B cell (primary cell): ENCODE results near the gene CCKAR. TPM values are rescaled to one million over a fixed set of nuclear protein-coding genes. Genes with fewer than 3 reads are reported as not detected.

Source experiments
- ATAC-seq: fragments of 200-7000 bp; cut with Tn5 transposase; one replicate; pipeline ENCODE4 v1.10.0; 2021; ENCODE audit warnings: low read depth, mild to moderate bottlenecking, moderate number of reproducible peaks, moderate library complexity
- CTCF ChIA-PET: fragments of 350-600 bp; sonication (Branson Sonifier 250); formaldehyde crosslinking; loops from one replicate; lab custom pipeline; 2021; ENCODE audit warnings: antibody characterized with exemption, inconsistent platforms; lab: Charles Lee
- POLR2A ChIA-PET: fragments of 350-600 bp; sonication (Branson Sonifier 250); formaldehyde crosslinking; loops from one replicate; lab custom pipeline; 2021; ENCODE audit warnings: antibody characterized with exemption; lab: Charles Lee
- DNase-seq: peaks from one replicate; pipeline ENCODE4 v3.0.0; 2013
- H2AFZ ChIP-seq: 2 replicates; pipeline ENCODE4 v1.6.1; 2012; ENCODE audit warnings: mild to moderate bottlenecking, low read depth, low read length; ENCODE audit not compliant: insufficient read depth, poor library complexity, severe bottlenecking
- H3K27ac ChIP-seq, 2 donors: 1 replicate in 1 of 2; 2 replicates in 1 of 2; pipeline ENCODE4 v1.5.1; 2012 to 2013; ENCODE audit warnings: low read length in 2 of 2, mild to moderate bottlenecking in 2 of 2, moderate library complexity in 1 of 2
- H3K27me3 ChIP-seq, 4 experiments: fragments of 200-600 bp in 1 of 4; sonication (generic) in 1 of 4; replicated peaks in 1 of 4; 1 replicate in 2 of 4; 2 replicates in 2 of 4; pipeline versions ENCODE4 v1.6.1 to v1.7.0; 2013 to 2016; ENCODE audit warnings: low read length in 3 of 4, mild to moderate bottlenecking in 2 of 4, mixed read lengths in 1 of 4, moderate library complexity in 1 of 4; ENCODE audit not compliant: insufficient read depth in 4 of 4, control insufficient read depth in 3 of 4; ENCODE audit errors: control extremely low read depth in 1 of 4
- H3K36me3 ChIP-seq, 2 experiments: replicated peaks in 1 of 2; 1 replicate in 1 of 2; 2 replicates in 1 of 2; pipeline versions ENCODE4 v1.6.1 to v1.7.1; 2013; ENCODE audit warnings: low read length in 1 of 2; ENCODE audit not compliant: insufficient read depth in 2 of 2, control insufficient read depth in 1 of 2; ENCODE audit errors: control extremely low read depth in 1 of 2, extremely low read depth in 1 of 2
- H3K4me1 ChIP-seq, 2 donors: fragments of 200-600 bp in 1 of 2; sonication (generic) in 1 of 2; 1 replicate in 1 of 2; 2 replicates in 1 of 2; pipeline versions ENCODE4 v1.5.1 to v1.6.1; 2013 to 2017; ENCODE audit warnings: low read length in 2 of 2; ENCODE audit not compliant: control insufficient read depth in 2 of 2, insufficient read depth in 2 of 2
- H3K4me2 ChIP-seq: replicated peaks from 2 replicates; pipeline ENCODE3; 2012; ENCODE audit warnings: mild to moderate bottlenecking, low read depth, low read length; ENCODE audit not compliant: poor library complexity, severe bottlenecking
- H3K4me3 ChIP-seq, 5 experiments: fragments of 200-600 bp in 1 of 5; sonication (generic) in 1 of 5; 1 replicate in 3 of 5; 2 replicates in 2 of 5; pipeline versions ENCODE4 v1.5.1 to v1.7.0; 2011 to 2016; ENCODE audit warnings: low read length in 4 of 5, mild to moderate bottlenecking in 4 of 5, low read depth in 2 of 5, control low read depth in 1 of 5, moderate library complexity in 1 of 5; ENCODE audit not compliant: insufficient read depth in 1 of 5; ENCODE audit errors: control extremely low read depth in 1 of 5, extremely low read depth in 1 of 5
- H3K79me2 ChIP-seq: fragments of 200-600 bp; sonication (generic); one replicate; pipeline ENCODE4 v1.6.0; 2016; ENCODE audit warnings: low read length; ENCODE audit not compliant: control insufficient read depth, insufficient read depth
- H3K9ac ChIP-seq: fragments of 200-600 bp; sonication (generic); 2 replicates; pipeline ENCODE4 v1.6.1; 2017; ENCODE audit warnings: mild to moderate bottlenecking, low read length, moderate library complexity
- H3K9me3 ChIP-seq, 3 donors: one replicate each; pipeline versions ENCODE4 v1.6.1 to v1.7.1; 2013; ENCODE audit warnings: low read length in 2 of 3; ENCODE audit not compliant: control insufficient read depth in 2 of 3, insufficient read depth in 1 of 3; ENCODE audit errors: control extremely low read depth in 1 of 3
- H4K20me1 ChIP-seq: 2 replicates; pipeline ENCODE4 v1.6.0; 2012; ENCODE audit warnings: mild to moderate bottlenecking, low read length; ENCODE audit not compliant: insufficient read depth, control insufficient read depth, poor library complexity, severe bottlenecking
- H3K27ac Mint-ChIP-seq: one replicate; pipeline ENCODE4 v1.8.0; 2021; ENCODE audit warnings: mixed read lengths
- H3K27me3 Mint-ChIP-seq: one replicate; pipeline ENCODE4 v1.8.0; 2021; ENCODE audit warnings: mixed read lengths
- H3K4me1 Mint-ChIP-seq: one replicate; pipeline ENCODE4 v1.8.0; 2021; ENCODE audit warnings: mixed read lengths
- H3K4me3 Mint-ChIP-seq: one replicate; pipeline ENCODE4 v1.8.0; 2021; ENCODE audit warnings: mixed read lengths
- H3K9me3 Mint-ChIP-seq: one replicate; pipeline ENCODE4 v1.8.0; 2022; ENCODE audit warnings: mixed read lengths; ENCODE audit not compliant: insufficient read depth
- CTCF ChIP-seq: fragments of 200-600 bp; IDR thresholded peaks from one replicate; pipeline ENCODE4 v1.8.0; 2022; ENCODE audit warnings: antibody characterized with exemption, mild to moderate bottlenecking
- EZH2 ChIP-seq: IDR thresholded peaks from 2 replicates; pipeline ENCODE4 v1.6.1; 2012; ENCODE audit warnings: borderline replicate concordance, low read depth, mild to moderate bottlenecking, moderate library complexity, low read length; ENCODE audit not compliant: insufficient read depth, poor library complexity, severe bottlenecking
- WGBS: methylation state at CpG from one replicate; pipeline ENCODE4 v1.1.5; 2013; ENCODE audit warnings: missing lambda C conversion rate; ENCODE audit not compliant: insufficient coverage; 5-methylcytosine and 5-hydroxymethylcytosine counted together
- intact Hi-C: fragments of 100-400 bp; cut with micrococcal nuclease; formaldehyde crosslinking; loops from one replicate; pipeline ENCODE4 v1.10.0; 2022
- polyA plus RNA-seq: library from polyadenylated mRNA; depleted of rRNA; stranded (reverse); fragments of >200 nt; gene quantifications from 2 replicates; pipeline ENCODE4 v1.2.3, GENCODE V29; 2012
- total RNA-seq, 2 donors: library from RNA; stranded (reverse); fragments of 120-200 nt in 1 of 2; gene quantifications; 1 replicate in 1 of 2; 2 replicates in 1 of 2; pipeline versions ENCODE4 v1.2.3 to v1.2.4, GENCODE V29; 2013 to 2022

Gene CCKAR
- total and polyA plus RNA-seq, 2 donors (not counting 1 experiment from before 2014, with no cell fraction given): not detected

- Histone ChIP-seq H4K20me1 (no peaks in the 10 kb centered on the region), H3K79me2 (no peaks in the 10 kb centered on the region), H3K27ac (no peak overlapping the region), H3K9me3 (peaks cover 0 to 4% (median 0%) of the 10 kb centered on the region in 3 donors), H3K27me3 (peaks cover 0 to 10% (median 0%) of the 10 kb centered on the region in 4 experiments), H3K4me3 (no peak overlapping the region), H3K4me1 (no peaks in the 10 kb centered on the region), H3K9ac (no peak overlapping the region), H3K36me3 (no peaks in the 10 kb centered on the region), H3K4me2 (no peak overlapping the region), H2AFZ (no peak overlapping the region)
- WGBS: 100% methylated on average over 2 of the region's 3 CpGs
- POLR2A ChIA-PET: no interaction called here
- intact Hi-C loops: no loop called here
- H3K9me3 Mint-ChIP-seq: no peaks in the 10 kb centered on the region
- H3K27me3 Mint-ChIP-seq: peaks cover 26% of the 10 kb centered on the region
- DNase-seq (no peak), ATAC-seq (no peak)
- TF ChIP-seq CTCF (no peak), EZH2 (no peak)
- no peak overlapping the region for H3K4me3 Mint-ChIP-seq
- H3K4me1 Mint-ChIP-seq: no peaks in the 10 kb centered on the region
- H3K27ac Mint-ChIP-seq: no peak overlapping the region
- CTCF ChIA-PET: no interaction called here
Measured at GRCh38 chr4:26525136-26525770, 35.0 kb upstream of the CCKAR start.

GRCh38 chr4:26524011-26524410, 33.7 kb upstream of the CCKAR start:
- no peak for DNase-seq
- no peak overlapping the region for H3K9ac ChIP-seq
- H3K27me3 ChIP-seq: peaks cover 0 to 10% (median 0%) of the 10 kb centered on the region in 4 experiments
- ATAC-seq: no peak
- no peak overlapping the region for H3K4me3 ChIP-seq
- H3K27me3 Mint-ChIP-seq: peaks cover 29% of the 10 kb centered on the region
- no peaks in the 10 kb centered on the region for H3K79me2 ChIP-seq
- no peaks in the 10 kb centered on the region for H3K36me3 ChIP-seq
- no peak overlapping the region for H3K27ac Mint-ChIP-seq
- no peaks in the 10 kb centered on the region for H3K4me1 Mint-ChIP-seq
- H3K4me1 ChIP-seq: no peaks in the 10 kb centered on the region
- no peaks in the 10 kb centered on the region for H3K9me3 Mint-ChIP-seq
- WGBS: no CpG with 5 or more reads among the region's 1 CpG
- H3K27ac ChIP-seq: no peak overlapping the region
- no peak overlapping the region for H2AFZ ChIP-seq
- ChIA-PET CTCF (interaction anchor here (0.6 to 0.8 kb wide), 2 partner anchors 62 to 420 kb away, joined by 3 read pairs; no protein-coding TSS in a partner anchor), POLR2A (no interaction called here)
- TF ChIP-seq EZH2 (no peak), CTCF (no peak)
- no peaks in the 10 kb centered on the region for H3K9me3 ChIP-seq
- intact Hi-C loops: no loop called here
- H3K4me2 ChIP-seq: no peak overlapping the region
- H4K20me1 ChIP-seq: no peaks in the 10 kb centered on the region
- no peak overlapping the region for H3K4me3 Mint-ChIP-seq
